Left lung (tissue), 10 donors: ENCODE measurements around the gene GIT2. TPM values are rescaled to one million over a fixed set of nuclear protein-coding genes. Genes with fewer than 3 reads are reported as not detected.
"Not testable (repeated sequence)": the region's sequence is repeated elsewhere in the genome, so short reads cannot be mapped to it uniquely, and the experiment has no call there.

Experiments used
- ATAC-seq: fragments of 200-7000 bp; cut with Tn5 transposase; one replicate; pipeline ENCODE4 v1.9.1; 2020; ENCODE audit warnings: moderate library complexity
- DNase-seq, 4 donors: peaks; one replicate each; pipeline ENCODE4 v3.0.0-alpha.2; 2013 to 2020
- H3K27ac ChIP-seq, 2 donors: fragments of 200-600 bp; sonication (generic) in 1 of 2; one replicate each; pipeline versions ENCODE4 v1.5.0 to v1.8.0; 2020 to 2021
- H3K27me3 ChIP-seq, 2 donors: fragments of 200-600 bp; sonication (generic) in 1 of 2; one replicate each; pipeline versions ENCODE4 v1.5.0 to v1.8.0; 2020 to 2021
- H3K36me3 ChIP-seq, 2 donors: fragments of 200-600 bp; sonication (generic) in 1 of 2; one replicate each; pipeline versions ENCODE4 v1.5.0 to v1.8.0; 2020 to 2021
- H3K4me1 ChIP-seq, 2 donors: fragments of 200-600 bp; one replicate each; pipeline ENCODE4 v1.8.0; 2021
- H3K4me3 ChIP-seq, 2 donors: fragments of 200-600 bp; sonication (generic) in 1 of 2; one replicate each; pipeline versions ENCODE4 v1.5.0 to v1.8.0; 2020 to 2021; ENCODE audit warnings: mild to moderate bottlenecking in 1 of 2
- H3K9me3 ChIP-seq, 2 donors: fragments of 200-600 bp; sonication (generic) in 1 of 2; one replicate each; pipeline versions ENCODE4 v1.5.0 to v1.8.0; 2020 to 2021
- intact Hi-C, 2 donors: fragments of 100-400 bp; cut with DNase I; formaldehyde crosslinking; loops; one replicate each; pipeline versions ENCODE4 v1.11.2 to v1.14.2; 2022
- polyA plus RNA-seq, 6 donors: library from polyadenylated mRNA; unstranded; fragments of 120-200 nt; gene quantifications; one replicate each; pipeline ENCODE4 v1.2.1, GENCODE V29; 2013; ENCODE audit not compliant: insufficient read length in 6 of 6
- total RNA-seq, 2 donors: library from RNA; stranded (reverse); fragmentation: NEBNext Ultra II Directional; extraction: Animal tissue kit (Norgen Biotek cat#: 25700); gene quantifications; one replicate each; pipeline ENCODE4 v1.2.1, GENCODE V29; 2021
- TF ChIP-seq, protein P1 (sequence below), 2 donors: fragments of 200-600 bp; sonication (generic) in 1 of 2; IDR thresholded peaks; one replicate each; pipeline versions ENCODE4 v1.5.0 to v1.8.0; 2021; ENCODE audit warnings: antibody characterized with exemption in 2 of 2
- donor health status: DM: no; HTN: yes; CAD: no.
- donor health status: DM: no; HTN: no; CAD: no.

Gene GIT2
- total and polyA plus RNA-seq, 8 donors, result 42.7 to 72.7 (median 56.2) TPM

DNA sequence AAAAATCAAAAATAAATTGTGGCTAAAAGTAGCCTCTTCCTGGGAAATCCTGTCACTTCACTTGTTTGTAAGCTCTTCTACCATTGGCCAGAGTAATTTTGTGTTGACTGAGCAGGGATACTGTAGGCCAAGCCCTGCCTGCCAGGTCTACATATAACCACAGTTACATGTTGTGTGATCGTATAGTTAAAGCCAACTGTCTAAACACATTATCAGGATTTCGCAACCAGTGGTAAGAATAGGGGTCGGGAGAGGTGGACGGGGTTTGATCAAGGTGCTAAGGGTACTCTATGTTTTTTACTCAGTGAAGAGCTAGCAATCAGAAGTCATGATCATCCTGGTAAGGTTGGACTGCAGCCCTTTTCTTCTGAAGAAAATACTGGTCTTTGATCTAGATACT lies 16.5 kb upstream of the GIT2 start:
- no peak overlapping the region for H3K4me3 ChIP-seq
- peak overlapping the region; percentile 8 to 24 for H3K27ac ChIP-seq
- no peaks in the 10 kb centered on the region for H3K9me3 ChIP-seq
- no peaks in the 10 kb centered on the region for H3K27me3 ChIP-seq
- DNase-seq (no peak), ATAC-seq (no peak)
- intact Hi-C loops, result no loop called here
- H3K36me3 ChIP-seq, result peaks cover 0 to 52% of the 10 kb centered on the region in 2 donors
- TF ChIP-seq, protein P1, sequence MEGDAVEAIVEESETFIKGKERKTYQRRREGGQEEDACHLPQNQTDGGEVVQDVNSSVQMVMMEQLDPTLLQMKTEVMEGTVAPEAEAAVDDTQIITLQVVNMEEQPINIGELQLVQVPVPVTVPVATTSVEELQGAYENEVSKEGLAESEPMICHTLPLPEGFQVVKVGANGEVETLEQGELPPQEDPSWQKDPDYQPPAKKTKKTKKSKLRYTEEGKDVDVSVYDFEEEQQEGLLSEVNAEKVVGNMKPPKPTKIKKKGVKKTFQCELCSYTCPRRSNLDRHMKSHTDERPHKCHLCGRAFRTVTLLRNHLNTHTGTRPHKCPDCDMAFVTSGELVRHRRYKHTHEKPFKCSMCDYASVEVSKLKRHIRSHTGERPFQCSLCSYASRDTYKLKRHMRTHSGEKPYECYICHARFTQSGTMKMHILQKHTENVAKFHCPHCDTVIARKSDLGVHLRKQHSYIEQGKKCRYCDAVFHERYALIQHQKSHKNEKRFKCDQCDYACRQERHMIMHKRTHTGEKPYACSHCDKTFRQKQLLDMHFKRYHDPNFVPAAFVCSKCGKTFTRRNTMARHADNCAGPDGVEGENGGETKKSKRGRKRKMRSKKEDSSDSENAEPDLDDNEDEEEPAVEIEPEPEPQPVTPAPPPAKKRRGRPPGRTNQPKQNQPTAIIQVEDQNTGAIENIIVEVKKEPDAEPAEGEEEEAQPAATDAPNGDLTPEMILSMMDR (IDR thresholded peaks at IDR 0.05), result no peak
- H3K4me1 ChIP-seq, result peaks cover 6 to 42% of the 10 kb centered on the region in 2 donors

DNA sequence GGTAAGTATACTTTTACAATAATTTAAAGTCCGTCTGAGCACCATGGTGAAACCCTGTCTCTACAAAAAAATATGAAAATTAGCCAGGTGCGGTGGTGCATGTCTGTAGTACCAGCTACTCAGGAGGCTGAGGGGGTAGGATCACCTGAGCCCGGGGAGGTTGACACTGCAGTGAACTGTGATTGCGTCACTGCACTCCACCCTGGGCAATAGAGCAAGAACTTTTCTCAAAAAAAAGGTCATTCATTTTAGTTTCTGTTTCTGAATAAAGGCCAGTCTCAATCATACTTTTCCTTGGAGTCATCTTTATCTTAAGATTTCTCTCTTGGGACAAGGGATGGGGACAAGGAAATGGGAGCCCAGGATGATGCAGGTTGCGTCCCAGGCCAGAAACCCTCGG lies 16.0 kb upstream of the GIT2 start:
- H3K4me3 ChIP-seq, result no peak overlapping the region
- ATAC-seq (peak; percentile 86), DNase-seq (peak in 1 of 4 donors; percentile 65)

DNA sequence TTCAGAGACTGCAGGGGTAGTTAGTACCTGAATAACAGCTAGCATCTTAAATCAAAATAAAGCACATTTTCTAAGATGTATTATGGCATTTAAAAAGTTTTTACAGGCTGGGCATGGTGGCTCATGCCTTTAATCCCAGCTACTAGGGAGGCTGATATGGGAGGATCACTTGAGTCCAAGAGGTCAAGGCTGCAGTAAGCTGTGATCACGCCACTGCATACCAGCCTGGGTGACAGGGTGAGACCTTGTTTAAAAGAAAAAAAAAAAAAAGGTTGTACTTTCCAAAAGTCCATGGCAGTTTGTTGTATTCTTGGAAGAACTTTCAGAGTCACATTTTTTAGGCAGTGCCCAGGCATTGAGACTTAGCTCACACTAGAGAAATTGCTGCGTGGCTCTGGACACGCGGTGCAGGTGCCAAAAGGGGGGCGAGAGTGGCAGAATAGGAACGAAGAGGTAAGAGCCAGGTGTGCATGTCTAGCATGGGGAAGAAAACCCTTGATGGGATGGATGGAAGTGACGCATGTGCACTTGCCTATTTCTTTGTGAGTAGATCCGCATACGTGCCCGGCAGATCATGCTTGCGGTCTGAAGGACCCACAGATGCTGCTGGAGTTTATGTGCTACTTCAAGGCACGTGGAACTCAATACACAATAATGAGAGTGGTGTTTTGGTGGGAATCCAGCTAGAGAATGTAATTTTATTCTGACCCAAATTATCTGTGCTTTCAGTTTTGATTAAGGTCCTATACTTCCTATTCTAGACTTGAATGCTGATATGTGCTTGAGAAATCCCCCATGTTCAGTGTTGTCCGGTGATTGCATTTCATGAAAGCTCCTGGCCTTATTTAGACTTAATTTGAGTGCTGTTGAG lies 14.9 kb upstream of the GIT2 start:
- no peaks in the 10 kb centered on the region for H3K27me3 ChIP-seq
- ATAC-seq, result no peak
- peaks cover 0 to 37% of the 10 kb centered on the region in 2 donors for H3K36me3 ChIP-seq
- DNase-seq, result no peak
- peaks cover 0 to 3% of the 10 kb centered on the region in 2 donors for H3K9me3 ChIP-seq
- TF ChIP-seq, protein P1 (IDR thresholded peaks at IDR 0.05), result no peak
- H3K4me1 ChIP-seq, result peaks cover 6 to 42% of the 10 kb centered on the region in 2 donors
- no peak overlapping the region for H3K4me3 ChIP-seq
- peak overlapping the region in 1 of 2 donors; percentile 24 for H3K27ac ChIP-seq
- intact Hi-C loops, result no loop called here

More for the DNA sequence above, 16.0 kb upstream of the GIT2 start:
- Histone ChIP-seq H3K36me3 (peaks cover 0 to 47% of the 10 kb centered on the region in 2 donors), H3K9me3 (peaks cover 0 to 2% of the 10 kb centered on the region in 2 donors), H3K27ac (peak overlapping the region; percentile 8 to 24), H3K27me3 (no peaks in the 10 kb centered on the region), H3K4me1 (peaks cover 6 to 42% of the 10 kb centered on the region in 2 donors)
- TF ChIP-seq, protein P1 (IDR thresholded peaks at IDR 0.05), result no peak
- intact Hi-C loops, result no loop called here

DNA sequence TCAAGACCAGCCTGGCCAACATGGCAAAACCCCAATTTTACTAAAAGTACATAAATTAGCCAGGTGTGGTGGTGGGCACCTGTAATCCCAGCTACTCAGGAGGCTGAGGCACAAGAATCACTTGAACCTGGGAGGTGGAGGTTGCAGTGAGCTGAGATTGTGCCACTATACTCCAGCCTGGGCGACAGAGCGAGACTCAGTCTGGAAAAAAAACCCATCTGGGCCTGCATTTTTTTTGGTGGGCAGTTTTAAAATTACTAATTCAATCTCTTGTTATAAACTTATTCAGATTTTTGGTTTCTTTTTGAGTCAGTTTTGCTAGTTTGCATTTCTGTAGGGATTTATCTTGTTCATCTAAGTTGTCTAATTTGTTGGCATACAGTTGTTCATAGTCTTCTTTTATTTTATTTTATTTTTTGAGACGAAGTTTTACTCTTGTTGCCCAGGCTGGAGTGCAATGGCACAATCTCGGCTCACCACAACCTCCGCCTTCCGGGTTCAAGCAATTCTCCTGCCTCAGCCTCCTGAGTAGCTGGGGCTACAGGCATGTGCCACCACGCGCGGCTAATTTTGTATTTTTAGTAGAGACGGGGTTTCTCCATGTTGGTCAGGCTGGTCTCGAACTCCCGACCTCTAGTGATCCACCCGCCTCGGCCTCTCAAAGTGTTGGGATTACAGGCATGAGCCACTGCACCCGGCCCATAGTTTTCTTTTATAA lies 12.7 kb upstream of the GIT2 start:
- H3K36me3 ChIP-seq, result peaks cover 0 to 16% of the 10 kb centered on the region in 2 donors
- H3K27me3 ChIP-seq, H3K9me3 ChIP-seq, ATAC-seq, H3K4me3 ChIP-seq, intact Hi-C loops, DNase-seq: not testable (repeated sequence)
- H3K4me1 ChIP-seq, result peaks cover 0 to 39% of the 10 kb centered on the region in 2 donors
- H3K27ac ChIP-seq, result peak overlapping the region in 1 of 2 donors; percentile 91

DNA sequence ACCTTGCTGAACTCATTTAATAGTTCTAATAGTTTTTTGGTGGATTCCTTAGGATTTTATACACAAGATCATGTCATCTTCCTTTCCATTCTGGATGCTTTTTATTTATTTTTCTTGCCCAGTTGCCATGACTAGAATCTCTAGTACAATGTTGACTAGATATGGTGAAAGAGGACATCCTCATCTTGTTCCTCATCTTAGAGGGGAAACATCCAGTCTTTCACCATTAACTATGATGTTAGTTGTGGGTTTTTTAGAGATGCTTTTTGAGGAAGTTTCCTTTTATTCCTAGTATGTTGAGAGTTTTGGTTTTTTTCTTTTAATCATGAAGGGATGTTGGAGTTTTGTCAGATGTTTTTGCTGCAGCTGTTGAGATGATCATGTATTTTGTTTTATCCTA lies 11.7 kb upstream of the GIT2 start:
- ATAC-seq, result no peak

More for the DNA sequence above, 11.7 kb upstream of the GIT2 start:
- no peak for DNase-seq
- peaks cover 0 to 14% of the 10 kb centered on the region in 2 donors for H3K36me3 ChIP-seq
- TF ChIP-seq, protein P1 (IDR thresholded peaks at IDR 0.05), result no peak
- peaks cover 0 to 46% of the 10 kb centered on the region in 2 donors for H3K4me1 ChIP-seq
- intact Hi-C loops, result no loop called here
- H3K9me3 ChIP-seq, result peaks cover 0 to 3% of the 10 kb centered on the region in 2 donors
- H3K27me3 ChIP-seq, result no peaks in the 10 kb centered on the region
- peak overlapping the region in 1 of 2 donors; percentile 91 for H3K27ac ChIP-seq
- H3K4me3 ChIP-seq, result no peak overlapping the region
